SU-DHL-6 (cell line): ENCODE measurements around the gene RAB26.
"Not testable (repeated sequence)": the region's sequence is repeated elsewhere in the genome, so short reads cannot be mapped to it uniquely, and the experiment has no call there.

Experiments used
- H2AFZ ChIP-seq: fragments of 200-600 bp; sonication (generic); 2 replicates; pipeline ENCODE4 v1.6.1; 2014; ENCODE audit warnings: low read depth, mild to moderate bottlenecking, moderate library complexity, mixed read lengths, antibody characterized with exemption, low read length; ENCODE audit not compliant: severe bottlenecking
- H3F3A ChIP-seq: fragments of 200-600 bp; shearing (Covaris generic); 2 replicates; pipeline ENCODE4 v1.6.0; 2016; ENCODE audit warnings: antibody characterized with exemption, mild to moderate bottlenecking; ENCODE audit not compliant: insufficient read depth
- H3K27ac ChIP-seq: fragments of 200-600 bp; sonication (generic); 2 replicates; pipeline ENCODE4 v1.5.1; 2016; ENCODE audit warnings: low read depth, mild to moderate bottlenecking, low read length, moderate library complexity, mixed read lengths
- H3K27me3 ChIP-seq: fragments of 200-600 bp; sonication (generic), shearing (Covaris generic); 2 replicates; pipeline ENCODE4 v1.6.0; 2014; ENCODE audit warnings: mild to moderate bottlenecking, low read length
- H3K36me3 ChIP-seq: fragments of 200-600 bp; sonication (generic); 2 replicates; pipeline ENCODE4 v1.6.1; 2014; ENCODE audit warnings: mild to moderate bottlenecking, low read length, mixed read lengths
- H3K4me2 ChIP-seq: fragments of 300-600, 200-600 bp; shearing (Covaris generic), sonication (generic); 2 replicates; pipeline ENCODE4 v1.6.0; 2014; ENCODE audit warnings: low read length, low read depth, mild to moderate bottlenecking; ENCODE audit not compliant: poor library complexity, severe bottlenecking
- H3K4me3 ChIP-seq: fragments of 200-600 bp; sonication (generic); 2 replicates; pipeline ENCODE4 v1.5.1; 2014; ENCODE audit warnings: antibody characterized with exemption, low read length, mild to moderate bottlenecking, mixed read lengths; ENCODE audit not compliant: insufficient read depth, poor library complexity, severe bottlenecking
- H3K79me2 ChIP-seq: fragments of 200-600 bp; sonication (generic); 2 replicates; pipeline ENCODE4 v1.6.1; 2014; ENCODE audit warnings: mild to moderate bottlenecking, low read length, moderate library complexity; ENCODE audit not compliant: insufficient read depth
- H3K9ac ChIP-seq: fragments of 200-600 bp; sonication (generic); 2 replicates; pipeline ENCODE4 v1.7.0; 2014; ENCODE audit warnings: mild to moderate bottlenecking, low read length
- H3K9me2 ChIP-seq: fragments of 200-600 bp; sonication (generic); replicated peaks from 2 replicates; pipeline ENCODE4 v1.6.1; 2014; ENCODE audit warnings: low read length; ENCODE audit not compliant: insufficient read depth
- H3K9me3 ChIP-seq: fragments of 200-600 bp; sonication (generic); 2 replicates; pipeline ENCODE4 v1.6.1; 2014; ENCODE audit warnings: low read length, mixed read lengths; ENCODE audit not compliant: insufficient read depth
- H4K20me1 ChIP-seq: fragments of 200-600 bp; sonication (generic); 2 replicates; pipeline ENCODE4 v1.6.1; 2014; ENCODE audit warnings: low read depth, mild to moderate bottlenecking, antibody characterized with exemption, low read length, moderate library complexity, mixed read lengths
- EZH2phosphoT487 ChIP-seq: fragments of 200-600 bp; sonication (generic), shearing (Covaris generic); conservative IDR thresholded peaks from 2 replicates; pipeline ENCODE4 v1.6.1; 2018; ENCODE audit warnings: mild to moderate bottlenecking, antibody characterized with exemption, low read length, moderate library complexity, mixed read lengths
- TF ChIP-seq, protein P1 (sequence below): fragments of 200-600 bp; sonication (generic); IDR thresholded peaks from one replicate; pipeline ENCODE4 v1.5.1; 2017; ENCODE audit warnings: antibody characterized with exemption, mild to moderate bottlenecking, low read length, moderate library complexity; ENCODE audit not compliant: insufficient read depth, poor library complexity, severe bottlenecking

The RAB26 gene

DNA sequence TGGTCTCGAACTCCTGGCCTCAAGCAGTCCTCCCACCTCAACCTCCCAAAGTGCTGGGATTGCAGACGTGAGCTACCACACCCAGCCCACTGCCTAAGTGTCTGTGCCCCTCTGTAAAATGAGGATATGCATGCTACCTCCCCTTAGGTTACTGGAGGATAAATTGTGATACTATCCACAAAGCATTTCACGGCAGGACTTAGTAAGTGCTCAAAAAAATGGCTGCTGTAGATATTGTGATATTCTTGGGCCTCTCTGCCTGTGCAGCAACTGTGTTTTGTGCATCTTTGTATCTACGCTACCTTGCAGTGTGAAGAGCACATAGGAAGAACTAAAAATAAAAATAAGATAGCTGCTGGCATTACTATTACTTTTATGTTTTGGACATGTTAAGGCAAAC is 49.9 kb downstream of the RAB26 start:
- no peak for TF ChIP-seq EZH2phosphoT487
- Histone ChIP-seq H3K4me3 (no peak overlapping the region), H3K9me3 (no peaks in the 10 kb centered on the region), H3K9ac (no peak overlapping the region), H3F3A (0 out of 2 replicates have a peak, but pooled peaks cover 8% of the 10 kb centered on the region), H3K27me3 (no peaks in the 10 kb centered on the region), H2AFZ (no peak overlapping the region), H3K79me2 (no peaks in the 10 kb centered on the region), H3K4me2 (no peak overlapping the region), H4K20me1 (no peaks in the 10 kb centered on the region), H3K9me2 (no peaks in the 10 kb centered on the region), H3K36me3 (no peaks in the 10 kb centered on the region), H3K27ac (no peak overlapping the region)

DNA sequence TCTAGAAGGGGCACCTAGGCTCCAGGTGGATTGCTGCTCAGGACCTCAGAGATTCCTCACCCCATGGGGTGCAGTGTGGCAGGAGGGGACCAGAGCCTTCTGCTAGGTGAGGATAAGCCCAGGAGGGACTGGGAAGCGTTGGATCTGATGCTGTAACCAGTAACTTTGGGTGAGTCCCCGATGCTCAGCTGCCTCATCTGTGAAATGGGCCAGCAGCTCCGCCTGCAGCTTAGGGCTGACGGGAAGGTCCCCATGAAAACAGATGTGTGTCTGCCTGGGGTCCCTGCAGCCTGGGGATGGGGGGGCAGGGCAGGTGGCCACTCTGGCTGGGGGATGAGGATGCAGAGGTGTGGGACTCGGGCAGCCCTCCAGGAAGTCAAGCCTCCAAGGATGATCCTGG is 50.7 kb downstream of the RAB26 start:
- Histone ChIP-seq H3K27me3 (no peaks in the 10 kb centered on the region), H3K9me2 (no peaks in the 10 kb centered on the region), H3K27ac (no peak overlapping the region), H2AFZ (no peak overlapping the region), H4K20me1 (no peaks in the 10 kb centered on the region), H3K9me3 (no peaks in the 10 kb centered on the region), H3K9ac (no peak overlapping the region), H3K36me3 (no peaks in the 10 kb centered on the region), H3K4me3 (no peak overlapping the region), H3K79me2 (no peaks in the 10 kb centered on the region), H3F3A (0 out of 2 replicates have a peak, but pooled peaks cover 8% of the 10 kb centered on the region), H3K4me2 (no peak overlapping the region)
- TF ChIP-seq EZH2phosphoT487 = no peak
- TF ChIP-seq, protein P1, sequence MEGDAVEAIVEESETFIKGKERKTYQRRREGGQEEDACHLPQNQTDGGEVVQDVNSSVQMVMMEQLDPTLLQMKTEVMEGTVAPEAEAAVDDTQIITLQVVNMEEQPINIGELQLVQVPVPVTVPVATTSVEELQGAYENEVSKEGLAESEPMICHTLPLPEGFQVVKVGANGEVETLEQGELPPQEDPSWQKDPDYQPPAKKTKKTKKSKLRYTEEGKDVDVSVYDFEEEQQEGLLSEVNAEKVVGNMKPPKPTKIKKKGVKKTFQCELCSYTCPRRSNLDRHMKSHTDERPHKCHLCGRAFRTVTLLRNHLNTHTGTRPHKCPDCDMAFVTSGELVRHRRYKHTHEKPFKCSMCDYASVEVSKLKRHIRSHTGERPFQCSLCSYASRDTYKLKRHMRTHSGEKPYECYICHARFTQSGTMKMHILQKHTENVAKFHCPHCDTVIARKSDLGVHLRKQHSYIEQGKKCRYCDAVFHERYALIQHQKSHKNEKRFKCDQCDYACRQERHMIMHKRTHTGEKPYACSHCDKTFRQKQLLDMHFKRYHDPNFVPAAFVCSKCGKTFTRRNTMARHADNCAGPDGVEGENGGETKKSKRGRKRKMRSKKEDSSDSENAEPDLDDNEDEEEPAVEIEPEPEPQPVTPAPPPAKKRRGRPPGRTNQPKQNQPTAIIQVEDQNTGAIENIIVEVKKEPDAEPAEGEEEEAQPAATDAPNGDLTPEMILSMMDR = no peak

DNA sequence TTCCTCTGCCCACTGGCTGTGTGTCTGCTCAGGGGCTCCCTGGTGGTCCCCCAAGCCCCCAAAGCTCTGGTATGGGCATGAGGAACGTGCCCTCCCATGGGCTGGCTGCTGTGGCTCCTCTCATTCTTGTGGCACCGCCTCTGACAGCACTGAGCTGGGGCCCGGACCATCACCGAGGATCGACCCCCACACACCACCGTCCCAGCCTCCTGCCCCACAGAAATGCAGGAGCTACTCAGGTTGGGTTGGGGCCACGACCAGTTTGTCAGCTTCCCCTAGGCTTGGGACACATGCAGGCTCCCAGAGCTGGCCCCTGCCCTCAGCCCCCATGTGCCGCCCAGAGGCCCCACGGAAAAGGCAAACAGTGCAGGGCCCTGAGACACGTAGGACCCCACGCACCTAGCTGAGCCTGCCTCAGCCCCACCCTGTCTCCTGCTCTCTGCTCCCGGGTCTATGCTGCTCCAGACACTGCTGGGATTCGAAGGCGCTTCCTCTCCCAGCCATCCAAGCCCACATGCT is 51.3 kb downstream of the RAB26 start:
- Histone ChIP-seq H3K27ac (no peak overlapping the region), H3K9me3 (no peaks in the 10 kb centered on the region), H3K4me3 (no peak overlapping the region), H3K79me2 (no peaks in the 10 kb centered on the region), H3K4me2 (no peak overlapping the region), H3F3A (0 out of 2 replicates have a peak, but pooled peaks cover 8% of the 10 kb centered on the region), H3K9me2 (no peaks in the 10 kb centered on the region), H3K36me3 (no peaks in the 10 kb centered on the region), H2AFZ (no peak overlapping the region), H3K27me3 (no peaks in the 10 kb centered on the region), H4K20me1 (no peaks in the 10 kb centered on the region), H3K9ac (no peak overlapping the region)
- no peak for TF ChIP-seq EZH2phosphoT487

DNA sequence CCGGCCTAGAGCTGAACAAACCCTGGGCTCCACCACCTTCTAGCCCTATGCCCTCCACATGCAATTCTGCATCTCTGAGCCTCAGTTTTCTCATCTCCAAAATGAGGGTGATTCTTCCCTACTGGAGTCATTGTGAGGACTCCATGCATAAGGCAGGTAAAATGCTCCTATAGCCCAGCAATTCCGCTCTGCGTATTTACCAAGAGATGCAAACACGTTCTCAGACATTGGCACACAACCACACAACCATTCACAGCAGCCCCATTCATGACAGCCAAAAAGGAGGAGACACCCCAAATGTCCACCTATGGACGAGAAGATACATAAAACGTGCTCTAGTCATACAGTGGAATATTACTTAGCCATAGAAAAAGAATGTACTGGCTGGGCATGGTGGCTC is 51.9 kb downstream of the RAB26 start:
- Histone ChIP-seq H2AFZ (no peak overlapping the region), H3K9me2 (no peaks in the 10 kb centered on the region), H3K9me3 (no peaks in the 10 kb centered on the region), H3K9ac (no peak overlapping the region), H3K79me2 (no peaks in the 10 kb centered on the region), H3K27ac (no peak overlapping the region), H3K27me3 (no peaks in the 10 kb centered on the region), H4K20me1 (no peaks in the 10 kb centered on the region), H3F3A (0 out of 2 replicates have a peak, but pooled peaks cover 8% of the 10 kb centered on the region), H3K4me2 (no peak overlapping the region), H3K4me3 (no peak overlapping the region), H3K36me3 (no peaks in the 10 kb centered on the region)
- TF ChIP-seq, protein P1 = no peak

DNA sequence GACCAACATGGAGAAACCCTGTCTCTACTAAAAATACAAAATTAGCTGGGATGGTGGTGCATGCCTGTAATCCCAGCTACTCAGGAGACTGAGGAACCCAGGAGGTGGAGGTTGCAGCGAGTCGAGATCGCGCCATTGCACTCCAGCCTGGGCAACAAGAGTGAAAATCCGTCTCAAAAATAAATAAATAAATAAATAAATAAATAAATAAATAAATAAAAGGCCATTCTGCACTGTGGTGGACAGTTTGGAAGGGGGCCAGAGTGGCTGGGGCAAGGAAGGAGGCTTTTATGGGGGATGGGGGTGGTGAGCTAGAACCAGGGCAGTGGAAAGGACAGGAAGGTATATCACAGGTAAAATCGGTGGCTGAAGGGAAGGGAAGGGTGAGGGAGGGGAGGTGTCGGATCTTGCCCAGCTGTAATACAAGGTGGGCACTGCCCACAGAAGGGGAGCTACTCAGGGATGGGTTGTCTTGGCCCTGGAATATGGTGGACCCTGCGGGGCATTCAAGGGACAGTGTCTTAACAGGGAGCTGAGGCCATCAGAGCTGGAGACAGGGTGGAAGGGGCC is 54.8 kb downstream of the RAB26 start:
- not testable (repeated sequence) for H3K27ac ChIP-seq, H3F3A ChIP-seq, H3K79me2 ChIP-seq, H3K27me3 ChIP-seq, H3K9ac ChIP-seq, H3K36me3 ChIP-seq, H3K4me3 ChIP-seq, H2AFZ ChIP-seq, H3K9me2 ChIP-seq, H4K20me1 ChIP-seq, H3K4me2 ChIP-seq, H3K9me3 ChIP-seq
